Superior temporal gyrus (tissue), 1 donor: ENCODE data around the gene CD9.

Experiments used
- DNase-seq: peaks from one replicate; pipeline ENCODE4 v3.0.0-alpha.2; 2016; ENCODE audit errors: extremely low spot score

Gene CD9

DNA sequence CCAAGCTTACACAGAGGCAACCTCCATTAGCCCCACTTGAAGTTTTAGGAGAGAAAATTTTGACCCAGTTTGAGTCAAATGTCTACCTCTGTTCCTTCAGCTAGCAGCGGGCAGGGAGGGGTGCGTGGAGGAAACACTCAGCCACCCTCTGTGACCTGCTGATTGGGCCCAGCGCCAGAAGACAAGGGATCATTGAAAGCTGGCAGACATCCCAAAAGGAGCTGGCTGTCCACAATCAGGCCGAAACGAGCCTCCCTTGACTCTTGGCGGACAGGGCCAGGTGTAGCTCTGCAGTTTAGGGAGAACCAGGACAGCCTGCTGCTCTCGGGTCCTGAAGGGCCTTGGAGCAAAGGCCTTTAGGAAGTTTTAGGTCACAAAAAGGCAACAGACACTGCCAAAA is 41.3 kb downstream of the CD9 start:
- no peak for DNase-seq

DNA sequence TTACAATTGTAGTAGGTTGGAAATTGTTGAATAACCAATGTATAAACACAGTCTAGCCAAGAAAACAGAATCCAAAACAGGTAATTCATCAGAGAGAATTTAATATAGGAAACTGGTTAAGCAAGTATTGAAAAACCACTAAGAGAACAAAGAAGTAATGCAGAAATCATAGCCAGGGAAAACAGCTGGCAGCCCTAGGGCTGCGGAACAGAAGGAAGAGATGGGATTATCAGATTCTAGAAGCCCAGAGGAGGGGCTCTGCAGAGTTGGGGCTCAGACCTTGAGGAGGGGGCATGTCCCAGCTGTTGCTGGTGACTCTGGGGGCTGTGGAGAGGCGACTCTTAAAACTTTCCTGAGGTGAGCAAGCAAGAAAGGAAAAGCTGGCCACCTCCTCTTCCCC is 49.4 kb downstream of the CD9 start:
- no peak for DNase-seq

- no peak for DNase-seq
Observed at GRCh38 chr12:6250343-6250742, 50.1 kb downstream of the CD9 start.

- no peak for DNase-seq
Observed at GRCh38 chr12:6253278-6253677, 53.1 kb downstream of the CD9 start.

- no peak for DNase-seq
Observed at GRCh38 chr12:6254491-6254890, 54.3 kb downstream of the CD9 start.

- no peak for DNase-seq
Observed at GRCh38 chr12:6257007-6257406, 56.8 kb downstream of the CD9 start.

DNA sequence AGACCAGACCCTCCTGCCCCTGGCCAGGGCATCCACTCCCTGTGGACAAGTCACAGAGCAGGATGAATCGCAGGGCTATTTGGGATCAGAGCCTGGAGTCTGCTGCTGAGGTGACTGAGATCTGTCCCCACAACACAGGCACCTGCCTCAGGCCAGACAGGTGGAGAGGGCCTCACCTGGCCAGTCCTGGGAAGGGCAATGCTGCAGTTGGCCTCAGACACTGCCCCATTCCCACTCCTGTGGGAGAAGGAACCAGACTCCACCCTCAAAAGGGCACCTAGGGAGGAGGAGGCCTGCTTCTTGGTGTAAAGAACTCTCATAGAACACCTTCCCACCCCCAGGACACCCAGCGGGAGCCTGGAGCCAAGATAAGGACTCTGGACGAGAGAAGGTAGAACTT is 62.0 kb downstream of the CD9 start:
- no peak for DNase-seq

DNA sequence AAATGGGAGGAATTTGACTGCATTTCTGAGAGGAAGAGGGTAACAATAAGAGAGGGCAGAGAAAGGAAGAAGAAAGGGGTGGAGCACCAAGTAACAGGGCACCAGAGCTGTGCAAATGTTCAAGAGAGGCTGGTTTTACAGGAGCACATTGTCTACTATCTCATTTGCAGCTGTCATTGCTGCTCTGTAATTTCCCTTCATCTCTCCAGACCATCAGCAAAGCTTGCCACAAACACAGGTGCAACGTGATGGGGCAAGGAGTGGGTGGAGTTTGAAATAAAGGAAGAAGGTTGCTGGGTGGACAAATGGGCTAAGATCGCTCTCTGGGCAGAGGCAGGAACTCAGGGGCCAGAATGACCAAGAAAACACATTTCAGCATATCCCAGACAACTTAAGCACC is 62.4 kb downstream of the CD9 start:
- DNase-seq = no peak

DNA sequence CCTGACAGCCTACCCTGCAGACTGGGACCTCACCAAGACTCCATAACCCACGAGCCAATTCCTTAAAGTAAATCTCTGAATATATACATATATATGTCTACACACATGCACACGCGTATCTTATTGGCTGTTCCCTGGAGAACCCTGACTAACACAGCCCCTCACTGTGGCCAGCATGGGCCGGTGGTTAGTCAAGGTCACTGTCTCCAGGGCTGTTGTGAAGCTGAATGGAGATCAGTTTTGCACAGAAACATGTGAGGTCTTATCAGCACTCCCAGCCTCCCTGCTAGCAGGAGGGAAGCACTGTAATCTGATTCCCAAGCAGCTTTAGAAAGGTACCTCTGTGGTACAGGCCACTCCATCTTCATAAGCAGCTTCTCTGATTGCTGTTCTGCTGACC is 63.7 kb downstream of the CD9 start:
- no peak for DNase-seq

DNA sequence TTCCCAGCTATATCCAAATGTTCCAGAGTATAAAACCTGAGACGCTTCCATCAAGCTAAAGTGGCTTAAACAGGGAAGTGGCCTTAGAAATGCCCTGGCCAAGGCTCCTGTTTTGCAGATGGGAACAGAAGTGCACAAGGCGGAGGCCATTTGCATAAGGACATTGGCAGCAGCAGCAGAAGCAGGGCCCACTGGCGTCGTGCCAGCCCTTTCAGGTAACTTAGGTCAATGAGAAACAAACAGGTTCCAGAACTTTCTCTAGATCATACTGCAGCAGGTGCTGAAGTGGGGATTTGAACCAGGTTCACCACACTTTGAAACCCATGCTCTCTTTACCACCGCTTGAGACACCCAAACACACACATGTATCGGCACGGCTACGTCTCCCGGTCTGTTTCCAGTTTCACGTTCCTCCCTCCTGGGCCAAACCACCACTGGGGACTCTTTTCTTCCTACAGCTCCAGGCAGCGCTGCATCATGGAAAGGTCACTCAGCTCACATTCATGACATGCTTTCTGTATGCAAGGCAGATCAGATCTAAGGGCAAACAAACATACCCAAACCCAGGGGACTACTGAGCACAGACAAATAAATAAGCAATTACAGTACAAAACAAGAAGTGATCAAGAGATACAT is 64.3 kb downstream of the CD9 start:
- DNase-seq = no peak

- DNase-seq = no peak
Observed at GRCh38 chr12:6265038-6265405, 64.8 kb downstream of the CD9 start.

DNA sequence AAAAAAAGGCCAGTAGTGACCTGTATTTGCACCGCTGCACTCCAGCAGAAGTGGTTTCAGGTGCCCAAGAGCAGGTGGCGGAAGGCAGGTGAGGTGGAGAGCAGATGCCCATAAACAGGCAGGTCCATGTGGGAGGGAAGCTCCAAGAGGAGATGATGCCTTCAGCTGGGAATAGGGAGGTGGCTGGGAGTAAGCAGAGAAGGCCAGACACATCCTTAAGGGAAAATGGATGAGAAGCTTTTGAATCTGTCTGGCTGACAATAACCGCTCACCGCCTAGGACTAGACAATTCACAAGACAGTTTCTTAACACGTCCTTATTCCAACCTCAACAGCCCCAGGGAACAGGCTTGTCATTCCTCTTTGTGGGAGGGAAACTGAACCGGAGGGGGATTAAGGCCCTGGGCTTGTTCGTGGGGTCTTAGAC is 66.4 kb downstream of the CD9 start:
- no peak for DNase-seq

GRCh38 chr12:6266971-6267721 is 66.9 kb downstream of the CD9 start:
- DNase-seq = no peak

DNA sequence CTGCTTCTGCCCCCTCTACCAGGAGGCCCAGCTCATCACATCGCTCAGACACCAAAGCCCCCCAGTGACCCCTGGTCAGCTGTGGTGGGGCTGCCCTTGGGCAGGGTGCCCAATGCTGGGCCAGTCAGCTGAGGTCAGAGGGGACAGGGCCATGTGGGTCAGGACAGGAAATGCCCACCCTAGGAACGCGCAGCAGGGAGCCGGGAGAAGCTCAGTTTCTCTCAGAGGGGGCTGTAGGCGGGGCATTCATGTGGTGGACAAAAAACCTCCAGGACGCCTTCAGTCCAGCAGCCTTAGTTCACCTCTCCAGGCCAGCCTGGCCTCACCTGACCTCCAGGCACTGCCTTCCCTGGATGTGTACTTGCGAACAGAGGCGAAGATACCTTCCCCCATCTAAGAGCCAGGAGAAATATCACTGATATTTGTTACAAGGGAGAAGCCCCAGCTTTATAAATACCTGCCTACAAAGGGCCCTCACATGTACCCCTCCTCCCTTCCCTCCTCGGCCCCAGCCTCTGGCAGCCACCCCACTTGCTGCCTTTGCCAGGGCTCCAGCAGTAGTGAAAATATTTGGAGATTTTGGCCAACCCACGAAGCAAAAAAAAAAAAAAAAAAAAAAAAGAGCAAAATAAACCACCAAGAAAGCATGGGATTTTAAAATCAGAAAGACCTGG is 68.4 kb downstream of the CD9 start:
- DNase-seq = no peak

DNA sequence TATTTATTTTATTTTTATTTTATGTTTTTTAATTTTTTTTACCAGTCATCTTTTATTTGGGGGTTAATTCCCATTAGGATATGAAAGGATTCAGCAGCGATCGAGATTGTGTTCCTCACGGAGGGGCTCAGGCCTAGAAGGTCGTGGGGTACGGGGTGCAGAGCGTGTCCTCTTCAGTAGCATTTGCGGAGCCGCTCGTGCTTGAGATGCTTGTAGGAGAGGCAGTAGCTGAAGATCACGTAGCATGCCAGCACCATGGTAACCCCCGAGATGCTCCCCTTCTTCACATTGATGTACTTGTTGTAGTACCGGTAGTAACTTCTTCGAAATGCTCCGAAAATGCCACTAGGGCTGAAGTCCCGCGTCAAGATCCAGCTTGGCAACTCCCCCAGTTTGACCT is 69.8 kb downstream of the CD9 start:
- no peak for DNase-seq

- DNase-seq = no peak
Observed at GRCh38 chr12:6271281-6271680, 71.1 kb downstream of the CD9 start.

DNA sequence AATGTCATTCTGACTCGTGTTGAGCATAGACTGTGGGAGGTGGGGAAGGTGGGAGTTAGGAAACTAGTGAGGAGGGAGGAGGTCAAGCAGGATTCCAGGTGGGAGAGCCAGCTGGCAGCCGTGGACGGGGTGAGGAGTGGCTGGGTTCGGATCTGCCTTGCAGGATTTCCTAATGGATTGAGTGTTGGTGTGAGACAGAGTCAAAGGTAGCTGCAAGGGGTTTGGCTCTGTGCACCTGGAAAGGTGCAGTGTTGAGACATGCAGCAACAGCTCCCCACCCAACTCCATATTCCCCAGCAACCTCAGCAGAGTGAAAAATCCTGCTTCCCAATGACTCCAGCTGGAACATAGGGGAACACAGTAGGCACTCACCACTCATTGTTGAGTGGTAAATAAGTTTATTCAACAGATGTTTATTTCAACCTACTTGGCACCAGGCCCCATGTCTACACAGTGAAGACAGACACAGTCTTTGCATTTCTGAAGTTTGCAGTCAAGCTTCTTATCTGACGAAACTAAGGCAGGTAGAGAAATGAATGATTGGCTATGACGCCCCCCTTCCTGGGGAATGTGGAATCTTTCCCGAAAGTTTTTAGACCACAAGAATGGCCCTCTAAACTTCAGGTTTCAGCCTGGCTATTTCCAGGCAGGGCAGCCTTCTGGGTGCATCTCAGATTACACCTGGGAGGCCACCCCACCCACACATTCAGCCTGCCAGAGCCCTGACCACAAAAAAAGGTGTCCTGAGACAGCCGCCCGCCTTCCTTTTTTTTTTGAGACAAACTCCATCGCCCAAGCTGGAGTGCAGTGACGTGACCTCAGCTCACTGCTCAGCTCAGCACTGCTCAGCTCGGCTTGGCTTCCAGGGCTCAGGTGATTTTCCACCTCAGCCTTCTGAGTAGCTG is 72.4 kb downstream of the CD9 start:
- no peak for DNase-seq

- DNase-seq = no peak
Observed at GRCh38 chr12:6273205-6273540, 73.0 kb downstream of the CD9 start.

GRCh38 chr12:6273541-6274230 is 73.5 kb downstream of the CD9 start:
- DNase-seq = no peak

DNA sequence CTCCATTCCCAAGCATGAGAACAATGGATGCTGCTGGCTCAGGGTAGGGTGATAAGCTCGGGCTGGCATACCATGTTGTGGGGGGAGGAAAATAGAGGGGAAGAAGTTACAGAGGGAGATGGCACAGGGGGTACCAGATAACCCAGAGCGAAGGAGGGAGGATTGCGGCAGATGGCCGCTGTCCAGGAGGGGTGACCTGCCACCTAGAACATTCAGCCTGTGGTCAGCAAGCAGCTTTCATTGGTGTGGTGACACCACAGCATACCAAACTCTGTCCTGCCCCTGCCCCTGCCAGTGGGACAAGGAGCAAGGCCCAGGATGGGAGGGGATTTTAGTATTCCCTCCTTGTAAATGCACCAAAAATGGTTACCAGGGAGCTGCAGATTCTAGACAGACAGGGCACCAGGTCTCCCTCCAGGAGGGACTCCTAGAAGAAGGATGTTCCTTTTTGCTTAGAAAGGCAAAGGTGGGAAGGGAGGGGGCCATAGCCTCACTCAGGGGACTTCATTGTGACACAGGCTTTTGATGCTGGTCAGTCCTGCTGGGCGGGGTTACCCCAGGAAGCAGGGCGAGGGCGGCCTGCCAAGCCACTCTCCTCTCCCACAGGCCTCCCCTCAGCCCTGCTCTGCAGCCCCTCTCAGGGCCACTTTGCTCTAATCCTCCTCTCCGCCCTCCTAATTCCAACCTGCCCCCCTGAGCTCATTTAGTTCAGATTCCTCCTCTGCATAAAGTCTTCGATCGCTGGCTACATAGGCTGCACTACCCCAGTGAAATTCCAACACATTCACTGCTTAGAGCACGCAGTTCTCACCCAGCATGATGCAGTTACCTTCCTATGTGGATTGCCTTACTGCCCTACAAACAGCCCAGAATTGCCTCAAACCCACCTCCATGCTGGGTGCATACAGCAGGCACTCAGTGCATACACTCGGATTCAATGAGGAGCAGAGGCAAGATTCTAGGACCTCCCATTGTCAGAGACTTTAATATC is 74.3 kb downstream of the CD9 start:
- DNase-seq = no peak
